Trophoblast cell (in vitro differentiated cells and primary cell): ENCODE measurements around the gene JAKMIP1.
A peak's percentile ranks its signal among the peaks of the same experiment; 100 is the strongest.

ENCODE experiments used
- DNase-seq, 2 donors: peaks; one replicate each; pipeline ENCODE4 v3.0.0-alpha.2; 2016
- H2AFZ ChIP-seq: 2 replicates; pipeline ENCODE4 v1.6.1; 2013; ENCODE audit warnings: low read length, moderate library complexity, mild to moderate bottlenecking; ENCODE audit not compliant: insufficient read depth, poor library complexity
- H2AK5ac ChIP-seq: 2 replicates; pipeline ENCODE4 v1.6.1; 2013; ENCODE audit warnings: mild to moderate bottlenecking, low read length
- H2BK120ac ChIP-seq: 2 replicates; pipeline ENCODE4 v1.6.1; 2013; ENCODE audit warnings: low read length, mild to moderate bottlenecking, moderate library complexity; ENCODE audit not compliant: insufficient read depth, poor library complexity
- H2BK12ac ChIP-seq: 2 replicates; pipeline ENCODE4 v1.6.1; 2013; ENCODE audit warnings: mild to moderate bottlenecking, low read length, moderate library complexity
- H2BK5ac ChIP-seq: 2 replicates; pipeline ENCODE4 v1.6.1; 2013; ENCODE audit warnings: low read length, low read depth, moderate library complexity, mild to moderate bottlenecking; ENCODE audit not compliant: poor library complexity
- H3K14ac ChIP-seq: 2 replicates; pipeline ENCODE4 v1.6.1; 2013; ENCODE audit warnings: mild to moderate bottlenecking, low read length
- H3K18ac ChIP-seq: 2 replicates; pipeline ENCODE4 v1.6.1; 2013; ENCODE audit warnings: mild to moderate bottlenecking, low read length
- H3K23ac ChIP-seq: 2 replicates; pipeline ENCODE4 v1.6.1; 2013; ENCODE audit warnings: low read length
- H3K27ac ChIP-seq: 2 replicates; pipeline ENCODE4 v1.5.1; 2013; ENCODE audit warnings: low read depth, mild to moderate bottlenecking, inconsistent platforms, low read length, moderate library complexity
- H3K27me3 ChIP-seq: 2 replicates; pipeline ENCODE4 v1.6.1; 2013; ENCODE audit warnings: inconsistent platforms, mild to moderate bottlenecking, low read length, moderate library complexity; ENCODE audit not compliant: insufficient read depth
- H3K36me3 ChIP-seq, 2 experiments: 1 replicate in 1 of 2; 2 replicates in 1 of 2; pipeline ENCODE4 v1.6.1; 2013; ENCODE audit warnings: low read length in 2 of 2, mild to moderate bottlenecking in 2 of 2, moderate library complexity in 1 of 2; ENCODE audit not compliant: insufficient read depth in 2 of 2, control insufficient read depth in 1 of 2
- H3K4ac ChIP-seq: 2 replicates; pipeline ENCODE4 v1.6.1; 2013; ENCODE audit warnings: low read depth, mild to moderate bottlenecking, low read length, moderate library complexity
- H3K4me1 ChIP-seq, 2 experiments: 1 replicate in 1 of 2; 2 replicates in 1 of 2; pipeline ENCODE4 v1.6.1; 2013; ENCODE audit warnings: low read length in 2 of 2, mild to moderate bottlenecking in 2 of 2, moderate library complexity in 1 of 2; ENCODE audit not compliant: insufficient read depth in 2 of 2, control insufficient read depth in 1 of 2
- H3K4me2 ChIP-seq: 2 replicates; pipeline ENCODE4 v1.6.1; 2013; ENCODE audit warnings: inconsistent platforms, mild to moderate bottlenecking, low read length, moderate library complexity
- H3K4me3 ChIP-seq: 2 replicates; pipeline ENCODE4 v1.5.1; 2013; ENCODE audit warnings: mild to moderate bottlenecking, low read depth, low read length, inconsistent platforms
- H3K79me1 ChIP-seq: one replicate; pipeline ENCODE4 v1.6.1; 2013; ENCODE audit warnings: low read length
- H3K79me2 ChIP-seq: 2 replicates; pipeline ENCODE4 v1.6.1; 2013; ENCODE audit warnings: low read length, mild to moderate bottlenecking; ENCODE audit not compliant: control insufficient read depth, insufficient read depth, poor library complexity
- H3K9ac ChIP-seq: 2 replicates; pipeline ENCODE4 v1.6.1; 2013; ENCODE audit warnings: mild to moderate bottlenecking, low read length
- H3K9me3 ChIP-seq: 2 replicates; pipeline ENCODE4 v1.6.1; 2013; ENCODE audit warnings: low read depth, mild to moderate bottlenecking, control low read depth, inconsistent platforms, low read length; ENCODE audit not compliant: insufficient read depth
- H4K12ac ChIP-seq: 2 replicates; pipeline ENCODE4 v1.6.1; 2013; ENCODE audit warnings: low read depth, mild to moderate bottlenecking, low read length, moderate library complexity
- H4K8ac ChIP-seq: 2 replicates; pipeline ENCODE4 v1.6.1; 2013; ENCODE audit warnings: low read depth, mild to moderate bottlenecking, low read length, moderate library complexity
- H4K91ac ChIP-seq: one replicate; pipeline ENCODE4 v1.6.1; 2013; ENCODE audit warnings: low read depth, mild to moderate bottlenecking, low read length, moderate library complexity
- WGBS: extraction: QIAGEN DNeasy Blood & Tissue Kit; methylation state at CpG from one replicate; pipeline ENCODE4 v1.1.7; 2013; ENCODE audit warnings: missing lambda C conversion rate; ENCODE audit not compliant: insufficient read length, insufficient coverage; ENCODE audit errors: extremely low coverage; 5-methylcytosine and 5-hydroxymethylcytosine counted together

The JAKMIP1 gene

GRCh38 chr4:6112606-6113290 is 87.6 kb downstream of the JAKMIP1 start:
- Histone ChIP-seq H3K4me1 (no peaks in the 10 kb centered on the region), H2AFZ (no peak overlapping the region), H4K91ac (no peak overlapping the region), H2AK5ac (no peak overlapping the region), H3K14ac (no peak overlapping the region), H3K4me3 (no peak overlapping the region), H3K4me2 (no peak overlapping the region), H3K18ac (no peak overlapping the region), H3K4ac (no peak overlapping the region), H3K79me2 (no peaks in the 10 kb centered on the region), H3K23ac (no peak overlapping the region), H4K12ac (no peak overlapping the region), H2BK5ac (no peak overlapping the region), H2BK120ac (no peak overlapping the region), H3K79me1 (no peaks in the 10 kb centered on the region), H4K8ac (no peak overlapping the region), H3K27me3 (no peaks in the 10 kb centered on the region), H3K27ac (no peak overlapping the region), H3K9ac (no peak overlapping the region), H3K9me3 (peaks cover 3% of the 10 kb centered on the region), H3K36me3 (no peaks in the 10 kb centered on the region), H2BK12ac (no peak overlapping the region)
- WGBS, result no CpG with 5 or more reads among the region's 26 CpGs
- no peak for DNase-seq

GRCh38 chr4:6111354-6111960 is 88.9 kb downstream of the JAKMIP1 start:
- no peak overlapping the region for H3K23ac ChIP-seq

GRCh38 chr4:6110681-6111353 is 89.5 kb downstream of the JAKMIP1 start:
- no peak overlapping the region for H3K9ac ChIP-seq
- peaks cover 4% of the 10 kb centered on the region for H3K9me3 ChIP-seq
- no peak overlapping the region for H3K4ac ChIP-seq
- H3K79me2 ChIP-seq, result no peaks in the 10 kb centered on the region
- no peak overlapping the region for H2BK5ac ChIP-seq
- H3K27ac ChIP-seq, result no peak overlapping the region
- H3K27me3 ChIP-seq, result no peaks in the 10 kb centered on the region
- no peak overlapping the region for H3K14ac ChIP-seq
- no peak overlapping the region for H3K23ac ChIP-seq
- no CpG with 5 or more reads among the region's 8 CpGs for WGBS
- H4K8ac ChIP-seq, result no peak overlapping the region
- H2AK5ac ChIP-seq, result no peak overlapping the region
- no peak overlapping the region for H3K18ac ChIP-seq
- H2BK12ac ChIP-seq, result no peak overlapping the region
- no peak for DNase-seq
- no peak overlapping the region for H2AFZ ChIP-seq
- H3K4me1 ChIP-seq, result no peaks in the 10 kb centered on the region
- H3K4me2 ChIP-seq, result no peak overlapping the region
- no peak overlapping the region for H3K4me3 ChIP-seq
- H4K12ac ChIP-seq, result no peak overlapping the region
- no peak overlapping the region for H4K91ac ChIP-seq
- H2BK120ac ChIP-seq, result no peak overlapping the region
- H3K36me3 ChIP-seq, result no peaks in the 10 kb centered on the region
- H3K79me1 ChIP-seq, result no peaks in the 10 kb centered on the region

More at GRCh38 chr4:6111354-6111960, 88.9 kb downstream of the JAKMIP1 start:
- Histone ChIP-seq H3K4me1 (no peaks in the 10 kb centered on the region), H3K27ac (no peak overlapping the region), H4K12ac (no peak overlapping the region), H2BK120ac (no peak overlapping the region), H3K79me2 (no peaks in the 10 kb centered on the region), H3K4ac (no peak overlapping the region), H3K79me1 (no peaks in the 10 kb centered on the region), H3K9me3 (peaks cover 3% of the 10 kb centered on the region), H3K27me3 (no peaks in the 10 kb centered on the region), H3K4me2 (no peak overlapping the region), H2AK5ac (no peak overlapping the region), H3K14ac (no peak overlapping the region), H4K8ac (no peak overlapping the region), H4K91ac (no peak overlapping the region), H3K36me3 (no peaks in the 10 kb centered on the region), H2AFZ (no peak overlapping the region), H2BK5ac (no peak overlapping the region), H3K4me3 (no peak overlapping the region), H2BK12ac (no peak overlapping the region), H3K18ac (no peak overlapping the region), H3K9ac (no peak overlapping the region)
- no CpG with 5 or more reads among the region's 7 CpGs for WGBS
- no peak for DNase-seq

GRCh38 chr4:6109842-6110560 is 90.3 kb downstream of the JAKMIP1 start:
- Histone ChIP-seq H3K79me2 (no peaks in the 10 kb centered on the region), H3K4me3 (no peak overlapping the region), H3K4me1 (no peaks in the 10 kb centered on the region), H2BK12ac (no peak overlapping the region), H3K36me3 (no peaks in the 10 kb centered on the region), H3K79me1 (no peaks in the 10 kb centered on the region), H3K4me2 (no peak overlapping the region), H2AFZ (no peak overlapping the region), H3K18ac (no peak overlapping the region), H3K14ac (no peak overlapping the region), H2AK5ac (no peak overlapping the region), H4K8ac (no peak overlapping the region), H3K23ac (no peak overlapping the region), H3K9me3 (peaks cover 8% of the 10 kb centered on the region), H3K27ac (no peak overlapping the region), H3K27me3 (no peaks in the 10 kb centered on the region), H2BK5ac (no peak overlapping the region), H3K9ac (no peak overlapping the region), H4K12ac (no peak overlapping the region), H4K91ac (no peak overlapping the region), H2BK120ac (no peak overlapping the region), H3K4ac (no peak overlapping the region)
- no CpG with 5 or more reads among the region's 13 CpGs for WGBS
- peak in 1 of 2 donors; percentile 34 for DNase-seq
